Measurements from ENCODE around the gene EXOC4. TPM values are rescaled to one million over a fixed set of nuclear protein-coding genes. Genes with fewer than 3 reads are reported as not detected.

The EXOC4 gene
- total RNA-seq, 1 experiment from 2014 or later, result 71.0 TPM

- H3K4me3 ChIP-seq (ENCODE audit: low read depth in 2 of 2, low read length in 2 of 2), result no peak overlapping the region
- peaks cover under 1% of the 10 kb centered on the region for H3K4me1 ChIP-seq (ENCODE audit: control insufficient read depth, insufficient read depth, low read length)
- H3K9me3 ChIP-seq (ENCODE audit: control insufficient read depth, insufficient read depth, low read depth, low read length), result no peaks in the 10 kb centered on the region
- H3K27me3 ChIP-seq (ENCODE audit: control insufficient read depth, insufficient read depth, low read length), result no peaks in the 10 kb centered on the region
- intact Hi-C loops (cut with micrococcal nuclease; ENCODE audit: unreplicated experiment), result no loop called here
- BruUV-seq (replicated peaks), result no TSS peak
- H3K27ac ChIP-seq (ENCODE audit: low read length), result no peak overlapping the region
- ATAC-seq, result no peak
- H3K36me3 ChIP-seq (ENCODE audit: control insufficient read depth, insufficient read depth, low read length), result peaks cover 3% of the 10 kb centered on the region; the same call in 1 of the 2 replicates
- no peak for DNase-seq (ENCODE audit: low read depth, low spot score)
- in situ Hi-C loops (cut with HindIII; ENCODE audit: low pct_unique_long_range_greater_than_20kb, low sequenced_read_pairs), result no loop called here
- ChIA-PET CTCF (no interaction called here), POLR2A (no interaction called here)
- TF ChIP-seq TCF7L2 (IDR thresholded peaks at IDR 0.05; ENCODE audit: low read depth, low read length) (no peak), POLR2AphosphoS5 (IDR thresholded peaks at IDR 0.05; ENCODE audit: low read depth, low read length) (no peak)
Observed at GRCh38 chr7:133248901-133249300, 4.0 kb upstream of the EXOC4 start.

- no peak for DNase-seq (ENCODE audit: low read depth, low spot score)
- ChIA-PET POLR2A (interaction anchor here (0.6 to 1.0 kb wide), 2 partner anchors 27 to 82 kb away, joined by 3 to 8 read pairs; no protein-coding TSS in a partner anchor), CTCF (no interaction called here)
- Histone ChIP-seq H3K4me3 (ENCODE audit: low read depth in 2 of 2, low read length in 2 of 2) (peak overlapping the region; percentile 91 to 99), H3K9me3 (ENCODE audit: control insufficient read depth, insufficient read depth, low read depth, low read length) (no peaks in the 10 kb centered on the region), H3K27ac (ENCODE audit: low read length) (0 out of 2 replicates have a peak overlapping the region, but pooled peaks have one; percentile 39), H3K4me1 (ENCODE audit: control insufficient read depth, insufficient read depth, low read length) (peaks cover 9% of the 10 kb centered on the region), H3K36me3 (ENCODE audit: control insufficient read depth, insufficient read depth, low read length) (peaks cover 3% of the 10 kb centered on the region), H3K27me3 (ENCODE audit: control insufficient read depth, insufficient read depth, low read length) (no peaks in the 10 kb centered on the region)
- intact Hi-C loops (cut with micrococcal nuclease; ENCODE audit: unreplicated experiment), result no loop called here
- ATAC-seq, result no peak
- TF ChIP-seq, protein P1, sequence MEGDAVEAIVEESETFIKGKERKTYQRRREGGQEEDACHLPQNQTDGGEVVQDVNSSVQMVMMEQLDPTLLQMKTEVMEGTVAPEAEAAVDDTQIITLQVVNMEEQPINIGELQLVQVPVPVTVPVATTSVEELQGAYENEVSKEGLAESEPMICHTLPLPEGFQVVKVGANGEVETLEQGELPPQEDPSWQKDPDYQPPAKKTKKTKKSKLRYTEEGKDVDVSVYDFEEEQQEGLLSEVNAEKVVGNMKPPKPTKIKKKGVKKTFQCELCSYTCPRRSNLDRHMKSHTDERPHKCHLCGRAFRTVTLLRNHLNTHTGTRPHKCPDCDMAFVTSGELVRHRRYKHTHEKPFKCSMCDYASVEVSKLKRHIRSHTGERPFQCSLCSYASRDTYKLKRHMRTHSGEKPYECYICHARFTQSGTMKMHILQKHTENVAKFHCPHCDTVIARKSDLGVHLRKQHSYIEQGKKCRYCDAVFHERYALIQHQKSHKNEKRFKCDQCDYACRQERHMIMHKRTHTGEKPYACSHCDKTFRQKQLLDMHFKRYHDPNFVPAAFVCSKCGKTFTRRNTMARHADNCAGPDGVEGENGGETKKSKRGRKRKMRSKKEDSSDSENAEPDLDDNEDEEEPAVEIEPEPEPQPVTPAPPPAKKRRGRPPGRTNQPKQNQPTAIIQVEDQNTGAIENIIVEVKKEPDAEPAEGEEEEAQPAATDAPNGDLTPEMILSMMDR (IDR thresholded peaks at IDR 0.05), result no peak
- TF ChIP-seq POLR2AphosphoS5 (IDR thresholded peaks at IDR 0.05; ENCODE audit: low read depth, low read length), result no peak
- TF ChIP-seq TCF7L2 (IDR thresholded peaks at IDR 0.05; ENCODE audit: low read depth, low read length), result no peak
- TF ChIP-seq REST (IDR thresholded peaks at IDR 0.05; ENCODE audit: insufficient read depth in 1 of 2, low read depth in 2 of 2, low read length in 1 of 2), result no peak
- TF ChIP-seq SIN3A (IDR thresholded peaks at IDR 0.05; ENCODE audit: borderline replicate concordance, insufficient read depth, low read depth, low read length), result no peak
- BruUV-seq (replicated peaks), result no TSS peak
- in situ Hi-C loops (cut with HindIII; ENCODE audit: low pct_unique_long_range_greater_than_20kb, low sequenced_read_pairs), result no loop called here
Observed at GRCh38 chr7:133252506-133252857, 396 bp upstream of the EXOC4 start.

- Histone ChIP-seq H3K36me3 (ENCODE audit: control insufficient read depth, insufficient read depth, low read length) (peaks cover 3% of the 10 kb centered on the region), H3K4me3 (ENCODE audit: low read depth in 2 of 2, low read length in 2 of 2) (peak overlapping the region; percentile 91 to 99), H3K27me3 (ENCODE audit: control insufficient read depth, insufficient read depth, low read length) (no peaks in the 10 kb centered on the region), H3K4me1 (ENCODE audit: control insufficient read depth, insufficient read depth, low read length) (peaks cover 9% of the 10 kb centered on the region), H3K9me3 (ENCODE audit: control insufficient read depth, insufficient read depth, low read depth, low read length) (no peaks in the 10 kb centered on the region), H3K27ac (ENCODE audit: low read length) (peak overlapping the region; percentile 94)
- POLR2A ChIA-PET, result interaction anchor here (0.5 to 0.7 kb wide), 2 partner anchors 97 to 250 kb away, joined by 4 read pairs; no protein-coding TSS in a partner anchor
- TF ChIP-seq, protein P1 (IDR thresholded peaks at IDR 0.05), result no peak
- no peak for TF ChIP-seq SIN3A (IDR thresholded peaks at IDR 0.05; ENCODE audit: borderline replicate concordance, insufficient read depth, low read depth, low read length)
- no peak for TF ChIP-seq REST (IDR thresholded peaks at IDR 0.05; ENCODE audit: insufficient read depth in 1 of 2, low read depth in 2 of 2, low read length in 1 of 2)
- TF ChIP-seq TCF7L2 (IDR thresholded peaks at IDR 0.05; ENCODE audit: low read depth, low read length), result no peak
- no peak for TF ChIP-seq POLR2AphosphoS5 (IDR thresholded peaks at IDR 0.05; ENCODE audit: low read depth, low read length)
- in situ Hi-C loops (cut with HindIII; ENCODE audit: low pct_unique_long_range_greater_than_20kb, low sequenced_read_pairs), result no loop called here
- DNase-seq (ENCODE audit: low read depth, low spot score) (no peak), ATAC-seq (no peak)
- intact Hi-C loops (cut with micrococcal nuclease; ENCODE audit: unreplicated experiment), result no loop called here
- BruUV-seq (replicated peaks), result TSS peak; percentile 75
- CTCF ChIA-PET, result interaction anchor here (0.7 kb wide), 1 partner anchor 181 kb away, joined by 3 read pairs; no protein-coding TSS in a partner anchor
Observed at GRCh38 chr7:133253519-133253875, 619 bp downstream of the EXOC4 start.

Data from Panc1 (cell line).